ENCODE results near the gene FOSB.

DNA sequence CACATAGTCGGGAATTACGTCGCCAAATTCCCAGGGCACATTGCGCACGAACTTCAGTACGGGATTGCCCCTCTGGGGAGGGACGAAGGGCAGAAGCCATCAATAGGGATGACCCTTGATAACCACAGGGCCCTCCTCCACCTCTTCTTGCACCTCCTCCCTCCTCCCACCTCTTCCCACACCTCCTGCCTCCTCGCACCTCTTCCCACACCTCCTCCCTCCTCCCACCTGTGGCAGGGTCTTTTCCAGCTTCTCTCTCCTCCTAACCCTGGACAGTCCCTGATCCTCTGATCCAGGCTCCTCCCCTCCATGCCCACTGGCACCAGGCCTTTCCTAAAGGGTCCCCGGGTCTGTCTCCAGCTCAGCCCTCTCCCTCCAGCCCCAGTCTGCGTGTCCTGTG is 47.4 kb upstream of the FOSB start:
- TF ChIP-seq, protein P1, sequence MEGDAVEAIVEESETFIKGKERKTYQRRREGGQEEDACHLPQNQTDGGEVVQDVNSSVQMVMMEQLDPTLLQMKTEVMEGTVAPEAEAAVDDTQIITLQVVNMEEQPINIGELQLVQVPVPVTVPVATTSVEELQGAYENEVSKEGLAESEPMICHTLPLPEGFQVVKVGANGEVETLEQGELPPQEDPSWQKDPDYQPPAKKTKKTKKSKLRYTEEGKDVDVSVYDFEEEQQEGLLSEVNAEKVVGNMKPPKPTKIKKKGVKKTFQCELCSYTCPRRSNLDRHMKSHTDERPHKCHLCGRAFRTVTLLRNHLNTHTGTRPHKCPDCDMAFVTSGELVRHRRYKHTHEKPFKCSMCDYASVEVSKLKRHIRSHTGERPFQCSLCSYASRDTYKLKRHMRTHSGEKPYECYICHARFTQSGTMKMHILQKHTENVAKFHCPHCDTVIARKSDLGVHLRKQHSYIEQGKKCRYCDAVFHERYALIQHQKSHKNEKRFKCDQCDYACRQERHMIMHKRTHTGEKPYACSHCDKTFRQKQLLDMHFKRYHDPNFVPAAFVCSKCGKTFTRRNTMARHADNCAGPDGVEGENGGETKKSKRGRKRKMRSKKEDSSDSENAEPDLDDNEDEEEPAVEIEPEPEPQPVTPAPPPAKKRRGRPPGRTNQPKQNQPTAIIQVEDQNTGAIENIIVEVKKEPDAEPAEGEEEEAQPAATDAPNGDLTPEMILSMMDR (conservative IDR thresholded peaks at IDR 0.05; ENCODE audit: low read depth, low read length), result no peak
- no peak for TF ChIP-seq EZH2 (IDR thresholded peaks at IDR 0.05; ENCODE audit: borderline replicate concordance, low read depth, low read length, poor library complexity, severe bottlenecking)

All from A673 (cell line).